Measurements from ENCODE around the gene STUB1.

DNA sequence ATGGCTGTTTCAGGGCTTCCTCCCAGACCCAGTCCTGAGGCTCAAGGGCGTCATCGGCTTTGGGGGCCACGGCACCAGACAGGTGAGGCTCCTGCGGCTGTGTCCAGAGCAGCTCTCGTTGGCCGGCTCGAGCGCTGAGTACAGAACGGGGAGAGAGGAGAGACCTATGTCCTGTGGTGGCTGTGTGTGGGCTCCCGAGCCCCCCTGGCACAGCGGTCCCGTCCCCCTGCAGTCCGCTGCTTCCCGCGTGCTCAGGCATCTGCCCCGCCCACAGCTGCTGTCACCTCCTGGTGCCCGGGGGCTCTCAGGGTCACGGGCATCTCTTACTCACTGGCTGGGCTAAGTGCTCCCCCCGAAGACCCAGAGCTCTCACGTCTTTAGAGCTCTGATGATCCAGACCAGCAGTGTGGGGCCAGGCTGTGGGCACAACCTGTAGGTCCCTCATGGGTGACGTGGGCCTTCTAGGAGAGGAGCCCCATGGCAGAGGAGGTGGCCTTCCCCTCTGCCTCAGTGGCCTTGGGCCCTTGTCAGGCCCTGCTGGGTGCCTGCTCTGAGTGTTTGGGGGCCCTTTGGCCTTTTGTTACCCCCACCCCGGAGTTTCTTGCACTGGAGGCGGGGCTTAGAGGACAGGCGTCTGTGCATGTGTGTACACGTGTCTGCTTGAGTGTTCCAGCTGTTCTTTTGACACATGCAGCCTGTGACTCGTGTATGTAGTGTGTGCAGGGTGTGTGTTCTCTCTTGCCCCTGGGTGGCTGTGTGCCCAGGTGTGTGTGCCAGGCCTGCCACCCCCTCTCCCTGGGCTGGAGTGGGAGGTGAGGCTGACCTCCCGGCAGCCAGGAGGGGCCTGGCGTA lies 27.5 kb upstream of the STUB1 start:
- TF ChIP-seq YY1 (IDR thresholded peaks at IDR 0.05; ENCODE audit: insufficient read depth, insufficient read length) = no peak
- no peak for TF ChIP-seq ZNF274 (IDR thresholded peaks at IDR 0.05; ENCODE audit: low read depth, low read length)
- no peak for TF ChIP-seq SUZ12 (IDR thresholded peaks at IDR 0.05; ENCODE audit: extremely low read depth, insufficient read depth, insufficient read length)

Measured in NT2/D1 (cell line).